ENCODE measurements around the gene RAB5B.

RAB5B gene

DNA sequence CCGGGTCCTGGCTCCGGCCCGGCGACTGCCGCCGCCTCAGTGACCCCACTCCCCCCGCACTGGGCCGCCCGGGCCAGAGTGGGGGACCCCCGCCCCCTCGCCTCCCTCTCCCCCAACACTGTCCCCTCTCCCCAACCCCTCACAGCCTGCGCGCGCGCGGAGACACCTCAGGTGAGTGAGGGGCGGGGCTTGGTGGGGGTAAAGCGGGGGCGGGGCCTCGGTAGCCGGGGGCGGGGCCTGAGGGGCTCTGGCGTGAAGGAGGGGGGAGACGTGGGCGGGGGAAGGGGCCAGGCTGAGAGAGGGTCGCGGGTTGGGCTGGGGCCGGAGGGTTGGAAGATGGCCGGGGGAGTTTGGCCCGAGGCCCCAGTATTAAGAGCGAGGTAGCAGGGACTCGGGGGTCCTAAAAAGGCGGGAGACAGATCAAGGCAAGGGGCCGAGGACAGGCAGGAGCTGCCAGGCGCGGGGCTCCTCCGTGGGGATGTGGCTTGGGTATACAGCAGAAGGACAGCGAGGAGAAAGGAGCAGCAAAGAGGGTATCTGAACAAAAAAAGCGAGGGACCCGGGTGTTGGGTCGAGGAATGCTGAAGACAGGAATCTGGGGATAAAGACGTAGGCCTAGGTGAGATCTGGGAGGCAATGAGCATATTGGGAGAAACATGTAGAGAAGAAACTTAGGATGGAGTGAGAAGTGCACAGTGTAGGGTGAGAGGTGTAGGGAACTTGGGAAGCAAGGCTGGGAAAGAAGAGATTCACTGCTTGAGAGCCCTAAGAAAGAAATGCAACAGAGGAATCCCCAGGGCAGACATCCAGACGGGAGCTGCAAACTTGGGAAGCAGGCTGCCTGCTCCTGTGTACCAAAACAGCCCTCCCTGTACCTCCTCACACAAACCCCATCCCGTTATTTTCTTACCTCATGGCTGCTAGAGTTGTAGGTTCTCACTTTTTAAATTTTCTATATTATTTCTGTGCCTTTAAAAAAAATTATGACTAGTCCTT lies 34.0 kb downstream of the RAB5B start:
- peak overlapping the region; percentile 95 for H3K4me3 ChIP-seq (ENCODE audit: low read length)
- TF ChIP-seq ZNF274 (IDR thresholded peaks at IDR 0.05; ENCODE audit: low read depth, low read length): no peak

DNA sequence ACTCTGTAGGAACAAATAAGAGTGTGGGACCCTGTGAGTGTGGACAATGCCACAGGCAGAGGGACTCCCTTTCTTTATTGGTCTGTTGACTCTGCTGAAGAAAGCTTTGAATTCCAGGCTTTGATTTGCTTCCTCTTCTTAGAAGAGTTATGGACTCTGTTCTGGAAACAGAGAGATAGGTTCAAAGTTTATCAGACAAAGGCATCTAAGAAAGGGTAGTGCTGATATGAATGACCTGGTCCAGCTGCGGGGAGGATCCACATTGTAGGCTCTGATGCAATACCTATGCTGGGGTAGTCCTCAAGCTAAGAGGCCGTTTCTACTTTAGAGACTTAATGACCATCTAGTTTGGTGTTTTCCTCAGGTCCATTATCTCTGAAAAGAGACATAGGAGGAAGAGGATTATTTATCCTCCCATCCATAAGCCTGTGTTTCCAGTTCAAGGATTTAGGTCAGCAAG lies 36.3 kb downstream of the RAB5B start:
- no peak for TF ChIP-seq ZNF274 (IDR thresholded peaks at IDR 0.05; ENCODE audit: low read depth, low read length)

DNA sequence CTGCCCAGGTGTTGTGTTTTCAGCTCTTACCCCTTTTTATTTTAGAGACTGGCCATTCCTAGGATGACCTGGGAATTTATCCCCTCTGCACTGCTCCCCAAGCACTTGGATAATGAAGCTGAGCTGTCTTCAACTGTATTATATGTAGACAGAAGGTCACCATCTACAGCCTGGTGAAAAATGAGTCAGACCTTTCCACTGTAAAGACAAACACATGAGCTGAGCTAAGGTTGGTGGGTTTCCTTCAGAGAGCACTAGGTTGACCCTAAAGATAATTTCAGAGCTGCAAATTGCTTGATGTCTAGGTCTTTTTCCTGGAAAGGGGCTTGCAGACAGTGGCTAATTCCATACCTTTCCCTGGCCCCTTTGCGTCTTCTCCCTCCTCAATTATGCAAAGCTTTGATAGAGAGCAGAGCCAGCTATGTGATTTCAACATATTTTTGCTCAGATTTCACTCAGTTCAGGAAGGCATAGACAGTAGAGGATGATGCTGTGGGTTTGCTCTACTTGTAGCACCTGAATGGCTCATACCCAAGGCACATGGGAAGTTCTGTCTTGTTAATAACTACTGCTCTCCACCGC lies 37.7 kb downstream of the RAB5B start:
- no peak for TF ChIP-seq ZNF274 (IDR thresholded peaks at IDR 0.05; ENCODE audit: low read depth, low read length)
- H3K4me3 ChIP-seq (ENCODE audit: low read length): no peak overlapping the region

More for the DNA sequence above, 36.3 kb downstream of the RAB5B start:
- H3K4me3 ChIP-seq (ENCODE audit: low read length): no peak overlapping the region

DNA sequence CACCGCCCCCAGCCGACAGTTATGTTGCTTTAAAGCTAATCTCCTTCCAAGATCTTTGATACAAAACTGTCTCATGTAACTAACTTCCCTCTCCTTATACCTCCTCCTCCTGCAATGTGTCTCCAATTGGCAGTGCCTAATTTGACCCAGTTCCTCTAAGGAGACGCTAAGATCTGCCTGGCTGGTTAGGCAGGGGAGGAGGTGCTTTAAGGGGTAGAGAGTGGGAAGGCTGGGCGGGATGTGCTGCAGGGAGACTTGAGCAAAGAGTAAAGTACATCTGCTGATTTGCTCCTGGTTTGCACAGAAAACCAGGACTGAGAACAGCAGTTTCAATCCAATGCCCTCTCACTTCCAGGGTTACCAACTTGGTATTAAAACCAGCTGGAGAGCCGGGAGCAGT lies 39.6 kb downstream of the RAB5B start:
- TF ChIP-seq ZNF274 (IDR thresholded peaks at IDR 0.05; ENCODE audit: low read depth, low read length): no peak
- H3K4me3 ChIP-seq (ENCODE audit: low read length): no peak overlapping the region

DNA sequence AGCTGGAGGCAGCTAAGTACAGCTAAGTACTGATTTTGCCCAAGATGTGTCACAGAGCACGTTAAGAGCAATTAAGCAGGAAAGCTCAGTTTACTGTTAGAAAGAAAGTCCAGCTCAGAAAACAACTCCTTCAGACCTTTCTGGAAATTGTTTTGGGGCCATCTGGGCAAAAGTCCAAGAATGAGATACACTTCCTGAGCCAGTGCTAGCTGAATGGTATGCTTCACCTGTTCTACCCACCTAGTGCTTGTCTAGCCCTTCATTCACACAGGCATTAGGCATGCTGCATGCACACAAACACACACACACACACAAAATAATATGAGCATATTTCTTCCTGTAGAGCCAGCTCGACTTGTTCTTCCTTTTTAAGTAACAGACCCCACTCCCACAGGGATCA lies 40.3 kb downstream of the RAB5B start:
- TF ChIP-seq ZNF274 (IDR thresholded peaks at IDR 0.05; ENCODE audit: low read depth, low read length): no peak
- H3K4me3 ChIP-seq (ENCODE audit: low read length): no peak overlapping the region

DNA sequence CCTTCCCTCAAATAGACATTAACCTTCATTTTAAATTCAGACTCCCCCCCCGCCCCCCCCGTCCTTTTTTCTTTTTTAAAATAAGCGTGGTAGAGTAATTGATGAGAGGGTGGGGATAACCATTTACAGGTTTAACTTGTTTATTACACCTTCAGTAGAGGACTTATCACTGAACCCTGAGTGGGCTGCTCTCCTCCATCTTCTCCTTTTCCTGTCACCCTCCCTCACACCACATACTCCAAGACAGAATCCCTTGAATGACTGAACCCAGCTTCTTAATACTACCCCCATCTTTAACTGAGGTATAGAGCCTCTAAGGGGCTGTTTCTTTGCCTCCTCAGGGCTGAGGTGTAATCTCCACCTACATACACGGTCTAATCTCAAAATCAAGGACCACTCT lies 43.3 kb downstream of the RAB5B start:
- no peak overlapping the region for H3K4me3 ChIP-seq (ENCODE audit: low read length)
- no peak for TF ChIP-seq ZNF274 (IDR thresholded peaks at IDR 0.05; ENCODE audit: low read depth, low read length)

DNA sequence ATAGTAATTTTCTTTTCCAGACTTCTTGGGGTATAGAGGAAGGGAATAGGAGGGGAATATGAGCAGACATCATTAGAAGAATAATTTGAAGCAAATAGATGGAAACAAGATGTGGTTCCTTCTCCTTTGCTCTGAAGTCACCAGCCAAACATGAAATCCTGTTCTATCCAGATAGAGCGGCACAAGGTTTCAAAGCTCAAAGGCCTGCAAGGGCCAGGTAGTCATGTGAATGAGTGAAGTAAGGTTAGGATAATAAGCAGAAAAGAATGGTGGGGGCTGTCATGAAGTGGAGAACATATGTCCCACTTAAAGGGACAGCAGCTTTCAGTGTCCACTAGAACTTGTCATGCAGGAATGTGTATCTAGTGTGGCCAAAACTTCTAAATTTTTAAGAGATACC lies 44.5 kb downstream of the RAB5B start:
- no peak for TF ChIP-seq ZNF274 (IDR thresholded peaks at IDR 0.05; ENCODE audit: low read depth, low read length)

DNA sequence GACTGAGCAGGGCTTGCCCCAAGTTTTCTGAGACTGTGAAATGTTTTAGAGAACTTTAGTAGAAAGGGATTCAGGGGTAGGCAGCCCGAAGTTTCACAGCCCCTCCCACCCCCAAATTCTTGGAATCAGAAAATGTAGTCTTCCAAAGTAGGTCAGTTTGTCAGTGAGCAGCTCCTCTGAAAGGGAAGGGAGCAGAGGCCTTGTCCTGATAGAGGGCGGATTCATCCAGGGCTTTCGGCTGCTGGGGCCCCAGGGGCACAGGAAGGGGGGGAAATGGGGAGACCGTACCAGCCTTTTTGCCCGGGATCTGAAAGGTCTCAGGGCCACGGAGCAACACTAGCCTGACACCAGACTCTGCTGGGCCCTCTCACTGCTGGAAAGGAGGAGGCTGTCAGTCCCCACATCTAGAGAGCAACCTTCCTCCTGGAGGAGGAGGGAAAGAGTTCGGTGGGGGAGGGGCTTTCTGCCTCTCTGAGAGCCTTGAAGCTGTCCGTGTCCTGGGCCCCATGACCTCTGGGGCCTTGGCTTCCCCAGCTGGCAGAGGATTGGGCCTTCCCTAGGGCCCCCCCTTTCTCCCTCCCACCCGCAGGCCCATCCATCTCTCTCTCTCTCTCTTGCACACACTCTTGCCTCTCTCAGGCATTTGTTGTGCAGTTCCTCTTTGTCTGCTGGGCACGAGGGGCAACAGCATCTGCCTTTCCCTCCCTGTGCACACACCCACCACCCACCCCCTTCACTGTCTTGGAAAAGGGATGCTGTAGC lies 46.7 kb downstream of the RAB5B start, which contains the start of gene IKZF4:
IKZF4 (plus strand) TSS at position 621 of the 762 bp plus-strand sequence. CDS start 451 bp downstream, outside the sequence.
- TF ChIP-seq ZNF274 (IDR thresholded peaks at IDR 0.05; ENCODE audit: low read depth, low read length): no peak
- no peak within 1 kb of the TSS; the same call in 1 of the 2 replicates for H3K4me3 ChIP-seq (ENCODE audit: low read length)

More for the DNA sequence above, 44.5 kb downstream of the RAB5B start:
- H3K4me3 ChIP-seq (ENCODE audit: low read length): no peak overlapping the region

DNA sequence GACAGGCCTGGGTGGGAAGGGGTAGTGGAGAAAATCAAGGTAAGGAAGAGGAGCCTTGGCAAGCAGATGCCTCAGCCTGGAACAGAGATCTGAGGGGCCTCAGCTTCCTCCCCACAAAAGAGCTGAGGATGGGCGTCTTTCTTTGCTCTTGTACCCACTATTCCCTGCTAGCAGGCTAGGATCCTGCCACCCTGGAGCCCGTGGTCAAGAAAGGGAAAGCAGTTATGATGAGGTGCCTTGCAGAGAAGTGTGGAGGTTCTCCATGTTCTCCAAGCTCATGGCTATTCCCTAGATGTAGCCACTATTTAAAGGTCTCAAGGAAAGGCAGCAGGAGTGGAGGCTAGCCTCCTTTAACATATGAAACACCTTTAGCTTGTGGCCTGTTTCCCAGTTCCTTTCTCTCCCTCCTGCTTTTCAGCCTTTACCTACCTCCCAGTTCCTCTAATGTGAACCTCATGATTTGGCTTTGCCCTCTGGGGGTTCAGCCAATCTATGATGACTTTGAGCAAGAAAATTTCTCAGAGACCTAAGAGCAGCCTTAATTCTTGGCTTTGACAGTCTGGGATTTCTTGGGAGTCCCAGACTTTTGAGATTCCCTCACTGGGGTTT lies 48.1 kb downstream of the RAB5B start:
- TF ChIP-seq ZNF274 (IDR thresholded peaks at IDR 0.05; ENCODE audit: low read depth, low read length): no peak
- no peak overlapping the region; the same call in 1 of the 2 replicates for H3K4me3 ChIP-seq (ENCODE audit: low read length)

DNA sequence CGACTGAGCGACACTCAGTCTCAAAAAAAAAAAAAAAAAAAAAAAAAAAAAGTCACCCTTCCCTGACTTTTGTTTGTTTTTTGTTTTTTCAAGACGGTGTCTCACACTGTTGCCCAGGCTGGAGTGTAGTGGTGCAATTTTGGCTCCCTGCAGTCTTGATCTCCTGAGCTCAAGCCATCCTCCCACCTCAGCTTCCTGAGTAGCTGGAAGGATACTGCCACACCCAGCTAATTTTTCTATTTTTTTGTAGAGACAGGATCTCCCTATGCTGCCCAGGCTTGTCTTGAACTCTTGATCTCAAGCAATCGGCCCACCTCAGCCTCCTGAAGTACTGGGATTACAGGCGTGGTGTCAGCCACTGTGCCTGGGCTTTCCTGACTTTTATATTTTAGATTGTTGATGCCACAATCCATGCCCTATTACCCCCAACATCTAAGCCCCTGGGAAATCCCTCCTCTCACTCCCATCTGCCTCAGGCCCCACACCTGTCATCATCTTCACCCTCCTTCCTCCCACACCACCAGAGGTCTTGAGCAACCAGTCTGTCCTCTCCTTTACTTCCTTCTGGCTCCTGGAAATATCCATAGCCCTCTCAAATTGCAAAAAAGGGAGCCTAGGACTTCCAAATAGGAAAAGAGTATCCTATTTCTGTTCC lies 54.8 kb downstream of the RAB5B start:
- no peak for TF ChIP-seq ZNF274 (IDR thresholded peaks at IDR 0.05; ENCODE audit: low read depth, low read length)
- H3K4me3 ChIP-seq (ENCODE audit: low read length): no peak overlapping the region

DNA sequence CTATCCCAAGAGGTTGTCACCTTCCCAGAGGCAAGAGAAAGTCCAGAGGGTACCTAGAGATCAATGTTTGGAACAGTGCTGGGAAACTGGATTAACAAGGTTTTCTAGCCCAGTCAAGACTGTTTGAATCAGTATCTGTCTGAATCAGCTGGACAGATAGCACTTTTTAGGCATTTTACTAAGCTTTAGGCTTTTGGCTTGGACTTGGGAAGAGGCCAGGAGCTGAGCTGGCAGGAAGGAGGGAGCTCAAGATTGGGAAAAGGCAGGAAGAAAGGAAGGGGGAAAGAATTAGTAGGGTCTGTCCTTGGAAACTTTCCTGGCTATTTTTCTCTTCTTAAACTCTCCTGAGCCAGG lies 55.3 kb downstream of the RAB5B start:
- H3K4me3 ChIP-seq (ENCODE audit: low read length): no peak overlapping the region
- no peak for TF ChIP-seq ZNF274 (IDR thresholded peaks at IDR 0.05; ENCODE audit: low read depth, low read length)

DNA sequence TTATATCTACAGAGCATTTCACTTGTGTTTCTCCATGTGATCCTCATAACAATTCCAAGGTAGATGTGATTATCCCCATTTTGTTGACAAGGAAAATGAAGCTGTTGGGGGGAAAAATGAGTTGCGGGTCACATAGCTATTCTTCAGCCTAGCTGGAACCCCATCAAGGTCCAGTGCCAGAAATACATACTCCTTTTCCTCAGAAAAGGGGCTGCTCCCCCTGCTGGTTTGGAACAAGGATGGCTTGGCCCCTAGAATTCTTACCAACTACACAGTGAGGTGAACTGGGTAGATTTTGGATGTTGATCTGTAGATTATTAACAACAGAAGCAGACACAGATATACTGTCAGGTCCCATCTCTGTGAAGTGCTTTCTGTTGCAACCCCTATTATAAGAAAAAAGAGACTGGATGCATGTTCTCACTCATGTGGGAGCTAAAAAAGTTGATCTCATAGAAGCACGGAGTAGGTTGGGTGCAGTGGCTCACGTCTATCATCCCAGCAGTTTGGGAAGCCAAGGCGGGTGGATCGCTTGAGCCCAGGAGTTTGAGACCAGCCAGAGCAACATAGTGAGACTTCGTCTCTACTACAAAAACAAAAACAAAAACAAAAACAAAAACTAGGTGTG lies 55.9 kb downstream of the RAB5B start:
- no peak for TF ChIP-seq ZNF274 (IDR thresholded peaks at IDR 0.05; ENCODE audit: low read depth, low read length)
- no peak overlapping the region for H3K4me3 ChIP-seq (ENCODE audit: low read length)

DNA sequence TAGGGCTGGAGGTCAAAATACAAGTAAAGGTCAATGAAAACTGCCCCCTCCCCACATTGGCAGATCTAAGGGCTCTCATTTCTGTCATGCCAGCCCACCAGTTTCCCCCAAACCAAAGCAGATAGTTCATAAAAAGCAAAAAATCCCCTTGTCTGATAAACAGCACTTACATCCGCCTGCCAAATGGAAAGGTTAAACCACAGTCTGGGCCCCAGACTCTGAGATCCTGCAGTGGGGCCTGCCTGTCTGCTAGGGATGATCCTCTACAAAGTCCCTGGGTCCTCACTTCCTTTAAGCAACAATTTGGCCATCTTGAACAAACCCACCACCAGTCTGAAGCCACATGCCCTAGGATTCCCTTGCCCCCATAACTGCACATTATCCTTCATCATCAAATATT lies 58.1 kb downstream of the RAB5B start:
- H3K4me3 ChIP-seq (ENCODE audit: low read length): no peak overlapping the region
- no peak for TF ChIP-seq ZNF274 (IDR thresholded peaks at IDR 0.05; ENCODE audit: low read depth, low read length)
